ENCODE results near the gene OGFOD1. TPM values are rescaled to one million over a fixed set of nuclear protein-coding genes. Genes with fewer than 3 reads are reported as not detected.

Gene OGFOD1
- total and polyA plus RNA-seq, 9 of the 15 experiments (the other 6 are each of a cell fraction or from before 2014, with no cell fraction given) = 60.4 to 134 (median 85.8) TPM

GRCh38 chr16:56425439-56425832 lies 25.9 kb upstream of the OGFOD1 start, which contains the start of gene AMFR:
TSS of gene AMFR (minus strand) at chr16:56425545. CDS start at chr16:56425327, 218 bp downstream.
- no peaks in the 10 kb centered on the region for H3K27me3 ChIP-seq (ENCODE audit: control insufficient read depth in 2 of 2, insufficient read depth in 2 of 2, low read length in 2 of 2)
- peak within 1 kb of the TSS; percentile 70 to 94 for H3K9ac ChIP-seq (ENCODE audit: insufficient read depth in 1 of 2, low read depth in 2 of 2, low read length in 2 of 2)
- POLR2A ChIA-PET = no interaction called here
- in situ Hi-C loops (cut with MboI) = no loop called here
- H3K4me1 ChIP-seq (replicated peaks in 1 of 2; ENCODE audit: control insufficient read depth in 2 of 2, insufficient read depth in 2 of 2, low read length in 2 of 2) = peaks cover 23 to 37% of the 10 kb centered on the region in 2 experiments
- H3K4me3 ChIP-seq = peak within 1 kb of the TSS; percentile 90
- DNase-seq (ENCODE audit: extremely low read depth in 1 of 4, low spot score in 3 of 4) = peak; percentile 87 to 93 (median 92)
- no peaks in the 10 kb centered on the region for H3K9me1 ChIP-seq (ENCODE audit: control insufficient read depth, insufficient read depth, low read length)
- H2AFZ ChIP-seq (ENCODE audit: low read depth, low read length) = peak within 1 kb of the TSS; percentile 69
- no TSS peak for BruUV-seq (replicated peaks)
- peak; percentile 92 for ATAC-seq
- 0% methylated on average over 10 of the region's 57 CpGs for WGBS (ENCODE audit: insufficient coverage, low coverage, missing lambda C conversion rate)
- peaks cover 16% of the 10 kb centered on the region; the same call in 2 of the 3 replicates for H3K36me3 ChIP-seq (ENCODE audit: control insufficient read depth, insufficient read depth, low read length)
- H3K79me2 ChIP-seq (ENCODE audit: control insufficient read depth, insufficient read depth, low read length) = peaks cover 48% of the 10 kb centered on the region
- peak within 1 kb of the TSS; percentile 79 for H3K4me2 ChIP-seq (ENCODE audit: insufficient read depth, low read length)
- no peak for FAIRE-seq
- peak within 1 kb of the TSS; percentile 85 for H3K27ac ChIP-seq (ENCODE audit: extremely low read depth, low read depth, low read length)
- CTCF ChIA-PET (ENCODE audit: low intra/inter-chr PET ratio) = interaction anchor here (0.5 to 0.7 kb wide), 2 partner anchors 106 to 277 kb away, joined by 3 to 4 read pairs; no protein-coding TSS in a partner anchor
- H4K20me1 ChIP-seq (replicated peaks; ENCODE audit: control insufficient read depth, insufficient read depth, low read length) = peaks cover 12% of the 10 kb centered on the region; the same call in 1 of the 2 replicates
- intact Hi-C loops (cut with micrococcal nuclease) = loop anchor here (2.0 to 5.0 kb wide), 2 partner anchors 69 to 93 kb away; no protein-coding TSS in a partner anchor
- H3K9me3 ChIP-seq (replicated peaks; ENCODE audit: control insufficient read depth, insufficient read depth, low read depth, low read length) = no peaks in the 10 kb centered on the region
- TF ChIP-seq ZC3H4 (CRISPR knock-in tag; IDR thresholded peaks at IDR 0.05; ENCODE audit: borderline replicate concordance) (no peak), BDP1 (IDR thresholded peaks at IDR 0.05; ENCODE audit: insufficient read depth, insufficient read length) (no peak), HNRNPL (IDR thresholded peaks at IDR 0.05; ENCODE audit: low read depth, low read length) (0 out of 2 replicates have a peak, but pooled peaks have one; percentile 27), HMGN3 (IDR thresholded peaks at IDR 0.05; ENCODE audit: borderline replicate concordance, extremely low read depth, insufficient read length, low read depth, low read length) (peak; percentile 70), ZNF592 (IDR thresholded peaks at IDR 0.05) (peak; percentile 26; the same call in 1 of the 2 replicates), ILF3 (IDR thresholded peaks at IDR 0.05; ENCODE audit: borderline replicate concordance) (no peak), ZNF695 (CRISPR knock-in tag; IDR thresholded peaks at IDR 0.05) (no peak), RBFOX2 (IDR thresholded peaks at IDR 0.05; ENCODE audit: low read depth, low read length) (no peak; the same call in 1 of the 2 replicates), NR4A1 (CRISPR knock-in tag; IDR thresholded peaks at IDR 0.05) (no peak), NR4A1 (tag; IDR thresholded peaks at IDR 0.05) (no peak), GABPA (tag; conservative IDR thresholded peaks at IDR 0.05; ENCODE audit: low read depth) (peak; percentile 14; the same call in 1 of the 2 replicates), TCF7L2 (IDR thresholded peaks at IDR 0.05; ENCODE audit: low read depth, low read length) (no peak), STAG1 (CRISPR knock-in tag; IDR thresholded peaks at IDR 0.05; ENCODE audit: borderline replicate concordance) (no peak), CCNT2 (IDR thresholded peaks at IDR 0.05; ENCODE audit: borderline replicate concordance, extremely low read depth, insufficient read length, low read depth, low read length) (peak; percentile 77), NONO (IDR thresholded peaks at IDR 0.05; ENCODE audit: low read depth in 2 of 2, low read length in 1 of 2) (0 out of 4 replicates have a peak, but pooled peaks of 1 of the 2 experiments have one; percentile 18), CTCF (IDR thresholded peaks at IDR 0.05 in 2 of 3, conservative IDR thresholded peaks at IDR 0.05 in 1 of 3; ENCODE audit: insufficient read depth in 2 of 3, low read depth in 1 of 3, low read length in 3 of 3) (peak in 2 of 3 experiments; percentile 57 to 82; a peak in 4 of 6 replicates)
